HFFc6 (cell line): Measurements from ENCODE around the gene DCAF7. TPM values are rescaled to one million over a fixed set of nuclear protein-coding genes. Genes with fewer than 3 reads are reported as not detected.

ENCODE experiments used
- DNase-seq: peaks from one replicate; pipeline ENCODE4 v3.0.0-alpha.2; 2018
- H3K27ac Mint-ChIP-seq: 2 replicates; pipeline ENCODE4 v1.8.0; 2020; ENCODE audit warnings: mild to moderate bottlenecking, mixed read lengths
- H3K27me3 Mint-ChIP-seq: 2 replicates; pipeline ENCODE4 v1.8.0; 2021; ENCODE audit warnings: mild to moderate bottlenecking, moderate library complexity, mixed read lengths; ENCODE audit not compliant: insufficient read depth
- H3K36me3 Mint-ChIP-seq: 2 replicates; pipeline ENCODE4 v1.8.0; 2021; ENCODE audit warnings: low read depth, mixed read lengths
- H3K4me1 Mint-ChIP-seq: 2 replicates; pipeline ENCODE4 v1.8.0; 2020; ENCODE audit warnings: low read depth, mixed read lengths
- H3K4me3 Mint-ChIP-seq: 2 replicates; pipeline ENCODE4 v1.8.0; 2020; ENCODE audit warnings: mild to moderate bottlenecking, moderate library complexity, mixed read lengths
- H3K9me3 Mint-ChIP-seq: 2 replicates; pipeline ENCODE4 v1.8.0; 2020; ENCODE audit warnings: mild to moderate bottlenecking, mixed read lengths
- total RNA-seq, 6 experiments: library from RNA; stranded (reverse); fragmentation: NEBNext Ultra II Directional; extraction: Animal tissue kit (Norgen Biotek cat#: 25700); gene quantifications; 2 replicates in 1 of 6; 3 replicates in 5 of 6; pipeline ENCODE4 v1.2.3, GENCODE V29; 2021
- TF ChIP-seq, protein P1 (sequence below): fragments of 200-600 bp; sonication (generic); IDR thresholded peaks from 2 replicates; pipeline ENCODE4 v1.5.0; 2021; ENCODE audit warnings: antibody characterized with exemption, mild to moderate bottlenecking

DCAF7 gene
- total RNA-seq, 6 experiments from 2014 or later = 58.6 to 67.0 (median 63.3) TPM

GRCh38 chr17:63538693-63539595 lies 11.3 kb upstream of the DCAF7 start:
- no peak overlapping the region for H3K27ac Mint-ChIP-seq
- H3K4me1 Mint-ChIP-seq = no peaks in the 10 kb centered on the region; the same call in 1 of the 2 replicates
- no peak overlapping the region for H3K4me3 Mint-ChIP-seq
- peaks cover 56% of the 10 kb centered on the region for H3K27me3 Mint-ChIP-seq
- no peaks in the 10 kb centered on the region for H3K36me3 Mint-ChIP-seq
- TF ChIP-seq, protein P1, sequence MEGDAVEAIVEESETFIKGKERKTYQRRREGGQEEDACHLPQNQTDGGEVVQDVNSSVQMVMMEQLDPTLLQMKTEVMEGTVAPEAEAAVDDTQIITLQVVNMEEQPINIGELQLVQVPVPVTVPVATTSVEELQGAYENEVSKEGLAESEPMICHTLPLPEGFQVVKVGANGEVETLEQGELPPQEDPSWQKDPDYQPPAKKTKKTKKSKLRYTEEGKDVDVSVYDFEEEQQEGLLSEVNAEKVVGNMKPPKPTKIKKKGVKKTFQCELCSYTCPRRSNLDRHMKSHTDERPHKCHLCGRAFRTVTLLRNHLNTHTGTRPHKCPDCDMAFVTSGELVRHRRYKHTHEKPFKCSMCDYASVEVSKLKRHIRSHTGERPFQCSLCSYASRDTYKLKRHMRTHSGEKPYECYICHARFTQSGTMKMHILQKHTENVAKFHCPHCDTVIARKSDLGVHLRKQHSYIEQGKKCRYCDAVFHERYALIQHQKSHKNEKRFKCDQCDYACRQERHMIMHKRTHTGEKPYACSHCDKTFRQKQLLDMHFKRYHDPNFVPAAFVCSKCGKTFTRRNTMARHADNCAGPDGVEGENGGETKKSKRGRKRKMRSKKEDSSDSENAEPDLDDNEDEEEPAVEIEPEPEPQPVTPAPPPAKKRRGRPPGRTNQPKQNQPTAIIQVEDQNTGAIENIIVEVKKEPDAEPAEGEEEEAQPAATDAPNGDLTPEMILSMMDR = no peak
- H3K9me3 Mint-ChIP-seq = no peaks in the 10 kb centered on the region
- no peak for DNase-seq

DNA sequence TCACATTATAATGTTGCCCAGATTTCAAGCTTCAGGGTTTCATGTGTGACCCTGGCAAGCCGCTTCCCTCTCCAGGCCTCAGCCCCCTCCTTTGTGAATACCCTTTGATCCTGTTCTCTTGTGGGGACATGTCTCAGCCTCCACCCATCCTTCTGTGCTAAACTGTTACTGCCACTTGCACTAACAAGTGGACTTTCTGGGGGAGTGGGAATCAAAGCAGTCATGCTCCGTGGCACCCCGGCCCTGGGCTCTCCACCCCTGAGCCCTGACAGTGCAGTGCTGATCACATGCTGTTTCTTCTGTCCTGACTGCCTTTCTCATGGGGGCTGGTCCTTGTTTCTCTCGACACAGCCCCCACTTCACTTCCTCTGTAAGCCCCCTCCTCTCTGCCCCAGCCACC lies 9.7 kb upstream of the DCAF7 start:
- no peak for DNase-seq
- peaks cover 50% of the 10 kb centered on the region for H3K27me3 Mint-ChIP-seq
- no peaks in the 10 kb centered on the region for H3K36me3 Mint-ChIP-seq
- no peaks in the 10 kb centered on the region for H3K9me3 Mint-ChIP-seq
- H3K27ac Mint-ChIP-seq = no peak overlapping the region
- H3K4me3 Mint-ChIP-seq = no peak overlapping the region
- no peaks in the 10 kb centered on the region; the same call in 1 of the 2 replicates for H3K4me1 Mint-ChIP-seq
- TF ChIP-seq, protein P1 = no peak

- TF ChIP-seq, protein P1 = no peak
- Mint-ChIP-seq H3K27ac (no peak overlapping the region), H3K27me3 (peaks cover 47% of the 10 kb centered on the region), H3K36me3 (no peaks in the 10 kb centered on the region), H3K9me3 (no peaks in the 10 kb centered on the region), H3K4me1 (no peaks in the 10 kb centered on the region; the same call in 1 of the 2 replicates), H3K4me3 (no peak overlapping the region)
- no peak for DNase-seq
Measured at GRCh38 chr17:63542218-63542545, 8.1 kb upstream of the DCAF7 start.

GRCh38 chr17:63542942-63543821 lies 7.1 kb upstream of the DCAF7 start:
- no peak for DNase-seq
- peaks cover 39% of the 10 kb centered on the region for H3K27me3 Mint-ChIP-seq
- no peak overlapping the region for H3K4me3 Mint-ChIP-seq
- no peaks in the 10 kb centered on the region for H3K9me3 Mint-ChIP-seq
- H3K4me1 Mint-ChIP-seq = no peaks in the 10 kb centered on the region
- no peak overlapping the region for H3K27ac Mint-ChIP-seq
- TF ChIP-seq, protein P1 = no peak
- no peaks in the 10 kb centered on the region for H3K36me3 Mint-ChIP-seq

GRCh38 chr17:63543822-63544420 lies 6.4 kb upstream of the DCAF7 start:
- DNase-seq = no peak
- H3K36me3 Mint-ChIP-seq = no peaks in the 10 kb centered on the region
- H3K27ac Mint-ChIP-seq = no peak overlapping the region
- H3K4me1 Mint-ChIP-seq = no peaks in the 10 kb centered on the region
- H3K9me3 Mint-ChIP-seq = no peaks in the 10 kb centered on the region
- no peak overlapping the region for H3K4me3 Mint-ChIP-seq
- peaks cover 31% of the 10 kb centered on the region for H3K27me3 Mint-ChIP-seq
- TF ChIP-seq, protein P1 = no peak
